Body of pancreas (tissue), 4 donors: ENCODE measurements around the gene NIPA2. TPM values are rescaled to one million over a fixed set of nuclear protein-coding genes. Genes with fewer than 3 reads are reported as not detected.

ENCODE experiments used
- ATAC-seq: fragments of 150-250 bp; one replicate; pipeline ENCODE4 v1.9.1; 2016
- DNase-seq, 4 donors: peaks; one replicate each; pipeline ENCODE4 v3.0.0-alpha.2; 2019
- H3K27ac ChIP-seq, 4 donors: fragments of 200-600 bp; sonication (generic); 1 replicate in 3 of 4; 2 replicates in 1 of 4; pipeline versions ENCODE4 v1.5.1 to v1.6.1; 2016 to 2019; ENCODE audit warnings: mild to moderate bottlenecking in 1 of 4, mixed read lengths in 1 of 4, moderate library complexity in 1 of 4
- H3K27me3 ChIP-seq, 2 donors: fragments of 200-600 bp; sonication (generic); one replicate each; pipeline ENCODE4 v1.6.0; 2016; ENCODE audit warnings: mild to moderate bottlenecking in 1 of 2
- H3K36me3 ChIP-seq, 2 donors: fragments of 200-600 bp; sonication (generic); replicated peaks in 1 of 2; 2 replicates each; pipeline ENCODE4 v1.5.1; 2016; ENCODE audit warnings: low read depth in 2 of 2; ENCODE audit not compliant: insufficient read depth in 1 of 2
- H3K4me1 ChIP-seq: fragments of 200-600 bp; sonication (generic); one replicate; pipeline ENCODE4 v1.6.0; 2016
- H3K4me3 ChIP-seq, 2 donors: fragments of 200-600 bp; sonication (generic); 1 replicate in 1 of 2; 2 replicates in 1 of 2; pipeline ENCODE4 v1.5.1; 2016 to 2019
- H3K9me3 ChIP-seq, 3 donors: fragments of 200-600 bp; sonication (generic); 1 replicate in 2 of 3; 2 replicates in 1 of 3; pipeline ENCODE4 v1.5.1; 2016
- POLR2A ChIP-seq, 3 donors: fragments of 450-650 bp; IDR thresholded peaks; one replicate each; pipeline ENCODE4 v1.6.1; 2016; ENCODE audit warnings: antibody characterized with exemption in 3 of 3, mild to moderate bottlenecking in 2 of 3
- WGBS, 2 donors: methylation state at CpG; one replicate each; pipeline ENCODE4 v1.1.5; 2017; 5-methylcytosine and 5-hydroxymethylcytosine counted together
- intact Hi-C: fragments of 100-400 bp; cut with DNase I; formaldehyde crosslinking; loops from one replicate; pipeline ENCODE4 v1.15.1; 2023
- total RNA-seq, 2 donors: library from RNA; depleted of rRNA; stranded (reverse); fragments of >200 nt; gene quantifications; one replicate each; pipeline ENCODE4 v1.1.0, GENCODE V29; 2016
- TF ChIP-seq, protein P1 (sequence below), 7 experiments: fragments of 450-650 bp in 4 of 7; fragments of 200-600 bp in 3 of 7; sonication (generic) in 3 of 7; IDR thresholded peaks; one replicate each; pipeline ENCODE4 v1.5.1; 2016 to 2019; ENCODE audit warnings: antibody characterized with exemption in 7 of 7

Gene NIPA2
- total RNA-seq, 2 donors from 2014 or later: 21.8 to 37.2 TPM

DNA sequence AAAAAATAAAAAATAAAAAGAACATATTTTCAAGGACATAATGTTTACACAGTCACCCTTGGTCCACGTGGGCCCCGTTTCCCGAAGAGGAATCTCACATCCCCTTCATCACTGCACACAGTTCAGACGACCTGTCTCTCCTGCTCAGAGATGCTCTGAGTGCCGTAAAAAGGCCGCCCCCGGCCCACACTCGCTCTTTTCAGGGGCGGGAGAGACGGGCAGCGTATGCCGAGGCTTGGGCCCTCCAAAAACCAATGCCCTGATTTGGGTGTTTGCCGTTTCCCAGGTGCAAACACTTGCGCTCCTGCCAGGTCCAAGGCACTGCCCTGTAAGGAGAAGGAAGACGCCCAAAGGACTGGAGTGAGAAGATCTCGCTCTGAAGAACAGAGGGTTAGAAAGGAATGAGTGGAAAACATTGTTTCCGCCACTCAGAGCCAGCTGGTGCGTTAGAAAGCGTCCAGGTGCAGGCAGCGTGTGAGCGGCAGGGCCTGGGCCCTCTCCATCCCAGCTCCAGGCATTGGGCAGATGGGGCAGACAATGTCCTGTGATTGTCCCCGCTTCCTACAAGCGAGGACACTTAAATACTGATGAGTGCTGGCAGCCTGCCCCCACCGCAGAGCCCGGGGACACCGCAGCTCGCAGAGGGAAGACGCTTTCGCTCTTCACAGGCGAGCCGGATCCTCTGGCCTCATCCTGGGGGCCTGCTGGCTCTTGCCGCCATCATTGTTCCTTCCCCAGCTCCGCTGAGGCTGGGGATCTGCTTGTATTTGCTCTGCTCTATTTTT is 53.2 kb downstream of the NIPA2 start:
- Histone ChIP-seq H3K27me3 (no peaks in the 10 kb centered on the region), H3K36me3 (peaks cover 0 to 10% of the 10 kb centered on the region in 2 donors), H3K27ac (no peak overlapping the region), H3K4me3 (no peak overlapping the region), H3K9me3 (no peaks in the 10 kb centered on the region), H3K4me1 (no peaks in the 10 kb centered on the region)
- no peak for DNase-seq
- 92 to 95% methylated on average over 31 to 33 of the region's 33 CpGs for WGBS, 2 donors
- ATAC-seq: no peak
- no peak for TF ChIP-seq POLR2A (IDR thresholded peaks at IDR 0.05)
- TF ChIP-seq, protein P1, sequence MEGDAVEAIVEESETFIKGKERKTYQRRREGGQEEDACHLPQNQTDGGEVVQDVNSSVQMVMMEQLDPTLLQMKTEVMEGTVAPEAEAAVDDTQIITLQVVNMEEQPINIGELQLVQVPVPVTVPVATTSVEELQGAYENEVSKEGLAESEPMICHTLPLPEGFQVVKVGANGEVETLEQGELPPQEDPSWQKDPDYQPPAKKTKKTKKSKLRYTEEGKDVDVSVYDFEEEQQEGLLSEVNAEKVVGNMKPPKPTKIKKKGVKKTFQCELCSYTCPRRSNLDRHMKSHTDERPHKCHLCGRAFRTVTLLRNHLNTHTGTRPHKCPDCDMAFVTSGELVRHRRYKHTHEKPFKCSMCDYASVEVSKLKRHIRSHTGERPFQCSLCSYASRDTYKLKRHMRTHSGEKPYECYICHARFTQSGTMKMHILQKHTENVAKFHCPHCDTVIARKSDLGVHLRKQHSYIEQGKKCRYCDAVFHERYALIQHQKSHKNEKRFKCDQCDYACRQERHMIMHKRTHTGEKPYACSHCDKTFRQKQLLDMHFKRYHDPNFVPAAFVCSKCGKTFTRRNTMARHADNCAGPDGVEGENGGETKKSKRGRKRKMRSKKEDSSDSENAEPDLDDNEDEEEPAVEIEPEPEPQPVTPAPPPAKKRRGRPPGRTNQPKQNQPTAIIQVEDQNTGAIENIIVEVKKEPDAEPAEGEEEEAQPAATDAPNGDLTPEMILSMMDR (IDR thresholded peaks at IDR 0.05): no peak
- intact Hi-C loops: no loop called here

DNA sequence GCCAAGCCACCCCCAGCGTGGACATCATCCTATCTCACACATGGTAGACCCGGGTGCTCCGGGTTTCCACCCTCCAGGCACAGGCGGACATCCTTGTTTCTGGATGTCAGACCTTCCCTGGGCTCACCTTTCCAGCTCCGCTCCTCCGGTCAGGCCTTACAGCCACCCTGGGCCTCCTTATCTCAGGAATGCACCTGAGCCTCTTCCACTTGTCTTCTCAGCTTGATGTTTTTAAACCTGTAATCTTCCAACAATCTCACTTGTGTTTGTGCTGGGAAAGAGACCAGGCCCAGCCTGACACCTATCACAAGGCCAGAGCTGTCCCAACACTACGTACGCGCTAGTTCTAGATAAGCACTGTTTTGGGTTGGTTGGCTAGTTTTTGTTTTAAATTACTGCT is 53.9 kb downstream of the NIPA2 start:
- no peaks in the 10 kb centered on the region for H3K27me3 ChIP-seq
- TF ChIP-seq, protein P1 (IDR thresholded peaks at IDR 0.05): no peak
- no peak for TF ChIP-seq POLR2A (IDR thresholded peaks at IDR 0.05)
- H3K9me3 ChIP-seq: no peaks in the 10 kb centered on the region
- DNase-seq (no peak), ATAC-seq (no peak)
- 71 to 74% methylated on average over 9 of the region's 9 CpGs for WGBS, 2 donors
- no peaks in the 10 kb centered on the region for H3K4me1 ChIP-seq
- H3K27ac ChIP-seq: no peak overlapping the region
- intact Hi-C loops: no loop called here
- H3K36me3 ChIP-seq: peaks cover 0 to 11% of the 10 kb centered on the region in 2 donors
- H3K4me3 ChIP-seq: no peak overlapping the region

DNA sequence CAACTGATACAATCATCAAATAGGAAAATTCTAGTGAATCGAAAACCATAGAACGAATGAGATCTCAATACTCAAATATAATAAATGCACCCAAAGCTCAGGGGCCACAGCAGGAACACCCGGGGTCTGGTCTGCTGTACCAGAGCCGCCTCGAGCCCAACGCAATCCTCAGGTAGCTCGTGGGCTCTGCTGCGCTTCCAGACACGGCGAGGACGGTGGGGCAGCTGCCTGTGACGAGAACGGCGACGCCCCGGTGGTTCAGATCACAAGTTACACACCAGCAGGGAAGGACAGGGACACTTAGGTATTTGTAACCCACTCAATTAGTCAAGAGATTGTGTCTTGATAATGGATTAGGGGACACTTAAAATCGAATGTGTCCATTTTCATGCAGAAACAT is 54.6 kb downstream of the NIPA2 start:
- TF ChIP-seq, protein P1 (IDR thresholded peaks at IDR 0.05): no peak
- no peak for TF ChIP-seq POLR2A (IDR thresholded peaks at IDR 0.05)
- no peak overlapping the region for H3K4me3 ChIP-seq
- H3K4me1 ChIP-seq: no peaks in the 10 kb centered on the region
- H3K27me3 ChIP-seq: no peaks in the 10 kb centered on the region
- no peak overlapping the region for H3K27ac ChIP-seq
- H3K36me3 ChIP-seq: peaks cover 0 to 13% of the 10 kb centered on the region in 2 donors
- WGBS, 2 donors: 83 to 92% methylated on average over 17 of the region's 17 CpGs
- intact Hi-C loops: no loop called here
- DNase-seq (no peak), ATAC-seq (no peak)
- H3K9me3 ChIP-seq: no peaks in the 10 kb centered on the region

DNA sequence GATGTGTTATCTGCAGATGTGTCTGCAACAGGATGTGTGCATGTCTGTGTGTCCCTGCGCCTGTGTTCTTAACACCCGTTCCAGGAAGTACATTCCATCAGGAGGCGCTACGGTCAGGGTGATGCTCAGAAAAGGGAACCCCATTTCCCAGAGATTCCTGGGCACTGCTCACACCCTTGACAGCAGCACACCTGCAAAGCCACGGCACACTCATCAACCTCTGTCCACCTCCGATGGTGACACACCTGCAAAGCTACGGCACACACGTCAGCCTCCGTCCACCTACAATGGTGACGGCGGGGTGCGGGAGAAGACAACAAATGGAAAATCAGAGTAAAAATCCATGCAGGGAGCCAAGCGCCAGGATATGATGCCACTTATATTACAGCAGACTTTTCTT is 55.4 kb downstream of the NIPA2 start:
- intact Hi-C loops: no loop called here
- Histone ChIP-seq H3K4me3 (no peak overlapping the region), H3K27ac (no peak overlapping the region), H3K9me3 (no peaks in the 10 kb centered on the region), H3K27me3 (no peaks in the 10 kb centered on the region), H3K4me1 (no peaks in the 10 kb centered on the region), H3K36me3 (peaks cover 0 to 13% of the 10 kb centered on the region in 2 donors)
- no peak for ATAC-seq
- TF ChIP-seq POLR2A (IDR thresholded peaks at IDR 0.05): no peak
- TF ChIP-seq, protein P1 (IDR thresholded peaks at IDR 0.05): no peak
- no peak for DNase-seq
- 90 to 93% methylated on average over 12 to 13 of the region's 13 CpGs for WGBS, 2 donors
